NT2/D1 (cell line): ENCODE results near the gene SEPTIN12.

ENCODE experiments used
- SUZ12 ChIP-seq: IDR thresholded peaks from 2 replicates; pipeline ENCODE4 v1.6.1; 2011; ENCODE audit not compliant: insufficient read length, insufficient read depth; ENCODE audit errors: extremely low read depth
- YY1 ChIP-seq: IDR thresholded peaks from 2 replicates; pipeline ENCODE4 v1.6.1; 2011; ENCODE audit not compliant: insufficient read length, insufficient read depth

GRCh38 chr16:4744555-4745273 is 43.4 kb downstream of the SEPTIN12 start:
- TF ChIP-seq YY1 = no peak
- TF ChIP-seq SUZ12 = no peak
